HEK293 (cell line): ENCODE measurements around the gene DLG1.

Experiments
- CTCF ChIA-PET: fragments of 350-600 bp; formaldehyde crosslinking; extraction: SDS; loops from one replicate; lab custom pipeline; 2021; ENCODE audit warnings: antibody characterized with exemption; lab: Yijun Ruan, JAX
- POLR2A ChIA-PET: fragments of 300-600 bp; formaldehyde crosslinking; extraction: SDS; loops from one replicate; lab custom pipeline; 2020; ENCODE audit warnings: antibody characterized with exemption, inconsistent platforms; lab: Yijun Ruan, JAX
- H3K27ac ChIP-seq: fragments of 200-500 bp; sonication (Bioruptor generic); 2 replicates; pipeline ENCODE4 v1.5.1; 2014; ENCODE audit warnings: low read depth, low read length, control low read depth, inconsistent platforms; ENCODE audit errors: extremely low read depth
- H3K36me3 ChIP-seq, 2 experiments: fragments of 200-500 bp in 1 of 2; sonication (Bioruptor generic) in 1 of 2; 1 replicate in 1 of 2; 2 replicates in 1 of 2; pipeline ENCODE4 v1.5.1; 2014 to 2017; ENCODE audit warnings: inconsistent platforms in 2 of 2, low read length in 2 of 2; ENCODE audit not compliant: control insufficient read depth in 2 of 2, insufficient read depth in 1 of 2
- H3K4me1 ChIP-seq: fragments of 200-500 bp; sonication (Bioruptor generic); 2 replicates; pipeline ENCODE4 v1.5.1; 2014; ENCODE audit warnings: mild to moderate bottlenecking, low read length, inconsistent platforms; ENCODE audit not compliant: control insufficient read depth, insufficient read depth
- H3K4me3 ChIP-seq: 2 replicates; pipeline ENCODE4 v1.5.1; 2011; ENCODE audit warnings: low read depth, mild to moderate bottlenecking, control low read depth, low read length, moderate library complexity
- H3K9me3 ChIP-seq: fragments of 200-500 bp; sonication (Bioruptor generic); 2 replicates; pipeline ENCODE4 v1.5.1; 2014; ENCODE audit warnings: low read depth, low read length, inconsistent platforms; ENCODE audit not compliant: control insufficient read depth, insufficient read depth
- HOXD13 ChIP-seq: sonication (generic); formaldehyde crosslinking; IDR thresholded peaks from 2 replicates; pipeline ENCODE4 v1.8.0; 2022; ENCODE audit warnings: missing genetic modification reagents, borderline replicate concordance
- PRDM1 ChIP-seq: fragments of 450-650 bp; formaldehyde crosslinking; IDR thresholded peaks from 2 replicates; pipeline ENCODE4; 2016; ENCODE audit warnings: missing biosample characterization, missing genetic modification characterization
- SETDB1 ChIP-seq: IDR thresholded peaks from one replicate; pipeline ENCODE4 v1.6.1; 2017; ENCODE audit warnings: mild to moderate bottlenecking, low read length, moderate library complexity, mixed read lengths; ENCODE audit not compliant: insufficient read length
- WT1 ChIP-seq: fragments of 450-650 bp; formaldehyde crosslinking; IDR thresholded peaks from 2 replicates; pipeline ENCODE4 v1.5.1; 2016; ENCODE audit warnings: missing biosample characterization, missing genetic modification characterization
- ZBTB20 ChIP-seq: fragments of 450-650 bp; formaldehyde crosslinking; IDR thresholded peaks from 2 replicates; pipeline ENCODE4 v1.5.1; 2016; ENCODE audit warnings: missing biosample characterization, missing genetic modification characterization
- ZBTB7A ChIP-seq: fragments of 450-650 bp; formaldehyde crosslinking; IDR thresholded peaks from 2 replicates; pipeline ENCODE4 v1.5.1; 2016; ENCODE audit warnings: low read depth, missing biosample characterization, missing genetic modification characterization
- ZBTB8A ChIP-seq: fragments of 450-650 bp; formaldehyde crosslinking; IDR thresholded peaks from 2 replicates; pipeline ENCODE4 v1.5.1; 2016; ENCODE audit warnings: missing biosample characterization, missing genetic modification characterization
- ZFP69B ChIP-seq: fragments of 450-650 bp; formaldehyde crosslinking; IDR thresholded peaks from 2 replicates; pipeline ENCODE4 v1.5.1; 2016; ENCODE audit warnings: missing biosample characterization, missing genetic modification characterization
- ZNF23 ChIP-seq: fragments of 450-650 bp; formaldehyde crosslinking; IDR thresholded peaks from 2 replicates; pipeline ENCODE4 v1.5.1; 2016; ENCODE audit warnings: missing biosample characterization, missing genetic modification characterization, borderline replicate concordance
- ZNF311 ChIP-seq: fragments of 450-650 bp; formaldehyde crosslinking; IDR thresholded peaks from 2 replicates; pipeline ENCODE4 v1.5.1; 2017; ENCODE audit warnings: missing biosample characterization, missing genetic modification characterization, borderline replicate concordance
- ZNF48 ChIP-seq: fragments of 450-650 bp; formaldehyde crosslinking; IDR thresholded peaks from 2 replicates; pipeline ENCODE4 v1.5.1; 2016; ENCODE audit warnings: missing biosample characterization, missing genetic modification characterization
- ZNF530 ChIP-seq: fragments of 450-650 bp; formaldehyde crosslinking; IDR thresholded peaks from 2 replicates; pipeline ENCODE4 v1.5.1; 2016; ENCODE audit warnings: low read depth, missing biosample characterization, missing genetic modification characterization
- ZNF571 ChIP-seq: fragments of 450-650 bp; formaldehyde crosslinking; IDR thresholded peaks from 2 replicates; pipeline ENCODE4 v1.5.0; 2017; ENCODE audit warnings: missing biosample characterization, missing genetic modification characterization
- ZNF600 ChIP-seq: fragments of 450-650 bp; formaldehyde crosslinking; IDR thresholded peaks from 2 replicates; pipeline ENCODE4 v1.5.1; 2016; ENCODE audit warnings: missing biosample characterization, missing genetic modification characterization
- ZNF660 ChIP-seq: fragments of 450-650 bp; IDR thresholded peaks from 2 replicates; pipeline ENCODE4 v1.5.1; 2018; ENCODE audit warnings: missing biosample characterization, mild to moderate bottlenecking, missing genetic modification characterization
- TF ChIP-seq, protein P1 (sequence below): fragments of 450-650 bp; formaldehyde crosslinking; IDR thresholded peaks from 2 replicates; pipeline ENCODE4 v1.5.1; 2016; ENCODE audit warnings: missing biosample characterization, missing genetic modification characterization
- TF ChIP-seq, protein P2 (sequence below): fragments of 450-650 bp; formaldehyde crosslinking; IDR thresholded peaks from 2 replicates; pipeline ENCODE4 v1.5.1; 2017; ENCODE audit warnings: missing biosample characterization, missing genetic modification characterization
- TF ChIP-seq, protein P3 (sequence below): fragments of 450-650 bp; formaldehyde crosslinking; IDR thresholded peaks from 2 replicates; pipeline ENCODE4 v1.5.1; 2016; ENCODE audit warnings: missing biosample characterization, missing genetic modification characterization
- TF ChIP-seq, protein P4 (sequence below): fragments of 450-650 bp; formaldehyde crosslinking; IDR thresholded peaks from 2 replicates; pipeline ENCODE4; 2016; ENCODE audit warnings: missing biosample characterization, missing genetic modification characterization
- TF ChIP-seq, protein P5 (sequence below): fragments of 450-650 bp; formaldehyde crosslinking; IDR thresholded peaks from 2 replicates; pipeline ENCODE4 v1.5.1; 2017; ENCODE audit warnings: missing biosample characterization, missing genetic modification characterization

Gene DLG1

DNA sequence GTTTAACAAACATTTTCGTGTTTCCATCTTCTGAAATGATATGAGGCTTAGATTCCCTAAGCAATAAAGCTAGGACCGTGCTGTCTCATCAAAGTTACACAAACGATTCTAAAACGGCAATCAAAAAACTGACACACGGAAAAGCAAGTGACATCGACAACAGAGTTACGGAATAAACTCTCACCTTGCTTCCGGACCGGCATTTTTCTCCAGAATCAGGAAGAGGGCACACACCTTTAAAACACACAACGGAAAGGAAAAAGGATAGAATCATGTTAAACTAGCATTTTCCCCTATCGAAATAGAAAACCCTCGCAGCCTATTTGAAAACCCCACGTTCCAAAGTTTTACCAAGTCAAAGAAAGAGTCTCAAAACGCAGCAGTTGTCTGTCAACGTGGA is 1.4 kb downstream of the DLG1 start:
- Histone ChIP-seq H3K4me1 (no peaks in the 10 kb centered on the region), H3K36me3 (peaks cover 0 to 43% of the 10 kb centered on the region in 2 experiments), H3K4me3 (peak overlapping the region; percentile 95), H3K27ac (peak overlapping the region; percentile 91; the same call in 1 of the 2 replicates), H3K9me3 (no peaks in the 10 kb centered on the region)
- ChIA-PET POLR2A (interaction anchor here (1.3 to 1.5 kb wide), 2 partner anchors 11 to 13 kb away, joined by 3 to 6 read pairs; no protein-coding TSS in a partner anchor), CTCF (interaction anchor here (0.6 kb wide), 1 partner anchor 51 kb away, joined by 3 read pairs; no protein-coding TSS in a partner anchor)
- TF ChIP-seq ZBTB20 (tag by site-specific recombination) = 0 out of 2 replicates have a peak, but pooled peaks have one; percentile 15
- TF ChIP-seq PRDM1 (tag by site-specific recombination) = peak; percentile 81; the same call in 1 of the 2 replicates
- peak; percentile 66 for TF ChIP-seq ZNF600 (tag by site-specific recombination)
- no peak for TF ChIP-seq ZNF571 (tag by site-specific recombination)
- 0 out of 2 replicates have a peak, but pooled peaks have one; percentile 19 for TF ChIP-seq ZNF660 (tag by site-specific recombination)

DNA sequence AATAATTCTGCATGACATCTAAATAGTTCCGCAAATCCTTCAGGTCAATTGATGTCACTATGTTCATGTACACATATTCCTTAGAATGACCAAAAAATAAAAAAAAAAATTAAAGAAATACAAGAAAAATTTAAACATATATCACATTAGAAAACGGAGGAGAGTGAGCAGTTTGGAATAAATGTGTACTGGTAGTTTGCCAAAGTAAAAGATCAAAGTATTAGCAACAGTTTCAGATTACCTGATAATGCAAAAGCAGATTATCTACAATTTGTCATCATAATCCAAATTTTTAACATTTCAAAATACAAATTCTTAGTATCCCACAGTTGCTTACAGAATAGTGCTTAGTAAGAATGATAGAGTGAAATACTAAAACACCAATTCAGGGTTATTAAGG is 1.9 kb downstream of the DLG1 start:
- ChIA-PET POLR2A (interaction anchor here (1.5 kb wide), 1 partner anchor 10 kb away, joined by 3 read pairs; no protein-coding TSS in a partner anchor), CTCF (interaction anchor here (1.1 kb wide), 1 partner anchor 40 kb away, joined by 4 read pairs; no protein-coding TSS in a partner anchor)
- TF ChIP-seq ZNF23 (tag by site-specific recombination) (no peak), ZNF48 (tag by site-specific recombination) (no peak), HOXD13 (no peak), ZFP69B (tag by site-specific recombination) (no peak), WT1 (no peak), ZBTB7A (tag by site-specific recombination) (no peak)
- TF ChIP-seq, protein P1, sequence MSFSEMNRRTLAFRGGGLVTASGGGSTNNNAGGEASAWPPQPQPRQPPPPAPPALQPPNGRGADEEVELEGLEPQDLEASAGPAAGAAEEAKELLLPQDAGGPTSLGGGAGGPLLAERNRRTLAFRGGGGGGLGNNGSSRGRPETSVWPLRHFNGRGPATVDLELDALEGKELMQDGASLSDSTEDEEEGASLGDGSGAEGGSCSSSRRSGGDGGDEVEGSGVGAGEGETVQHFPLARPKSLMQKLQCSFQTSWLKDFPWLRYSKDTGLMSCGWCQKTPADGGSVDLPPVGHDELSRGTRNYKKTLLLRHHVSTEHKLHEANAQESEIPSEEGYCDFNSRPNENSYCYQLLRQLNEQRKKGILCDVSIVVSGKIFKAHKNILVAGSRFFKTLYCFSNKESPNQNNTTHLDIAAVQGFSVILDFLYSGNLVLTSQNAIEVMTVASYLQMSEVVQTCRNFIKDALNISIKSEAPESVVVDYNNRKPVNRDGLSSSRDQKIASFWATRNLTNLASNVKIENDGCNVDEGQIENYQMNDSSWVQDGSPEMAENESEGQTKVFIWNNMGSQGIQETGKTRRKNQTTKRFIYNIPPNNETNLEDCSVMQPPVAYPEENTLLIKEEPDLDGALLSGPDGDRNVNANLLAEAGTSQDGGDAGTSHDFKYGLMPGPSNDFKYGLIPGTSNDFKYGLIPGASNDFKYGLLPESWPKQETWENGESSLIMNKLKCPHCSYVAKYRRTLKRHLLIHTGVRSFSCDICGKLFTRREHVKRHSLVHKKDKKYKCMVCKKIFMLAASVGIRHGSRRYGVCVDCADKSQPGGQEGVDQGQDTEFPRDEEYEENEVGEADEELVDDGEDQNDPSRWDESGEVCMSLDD (tag by site-specific recombination) = no peak
- TF ChIP-seq, protein P2, sequence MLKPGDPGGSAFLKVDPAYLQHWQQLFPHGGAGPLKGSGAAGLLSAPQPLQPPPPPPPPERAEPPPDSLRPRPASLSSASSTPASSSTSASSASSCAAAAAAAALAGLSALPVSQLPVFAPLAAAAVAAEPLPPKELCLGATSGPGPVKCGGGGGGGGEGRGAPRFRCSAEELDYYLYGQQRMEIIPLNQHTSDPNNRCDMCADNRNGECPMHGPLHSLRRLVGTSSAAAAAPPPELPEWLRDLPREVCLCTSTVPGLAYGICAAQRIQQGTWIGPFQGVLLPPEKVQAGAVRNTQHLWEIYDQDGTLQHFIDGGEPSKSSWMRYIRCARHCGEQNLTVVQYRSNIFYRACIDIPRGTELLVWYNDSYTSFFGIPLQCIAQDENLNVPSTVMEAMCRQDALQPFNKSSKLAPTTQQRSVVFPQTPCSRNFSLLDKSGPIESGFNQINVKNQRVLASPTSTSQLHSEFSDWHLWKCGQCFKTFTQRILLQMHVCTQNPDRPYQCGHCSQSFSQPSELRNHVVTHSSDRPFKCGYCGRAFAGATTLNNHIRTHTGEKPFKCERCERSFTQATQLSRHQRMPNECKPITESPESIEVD (tag by site-specific recombination) = peak; percentile 32; the same call in 1 of the 2 replicates
- Histone ChIP-seq H3K4me1 (no peaks in the 10 kb centered on the region), H3K27ac (no peak overlapping the region), H3K4me3 (peak overlapping the region; percentile 95), H3K9me3 (no peaks in the 10 kb centered on the region), H3K36me3 (peaks cover 0 to 47% of the 10 kb centered on the region in 2 experiments)

DNA sequence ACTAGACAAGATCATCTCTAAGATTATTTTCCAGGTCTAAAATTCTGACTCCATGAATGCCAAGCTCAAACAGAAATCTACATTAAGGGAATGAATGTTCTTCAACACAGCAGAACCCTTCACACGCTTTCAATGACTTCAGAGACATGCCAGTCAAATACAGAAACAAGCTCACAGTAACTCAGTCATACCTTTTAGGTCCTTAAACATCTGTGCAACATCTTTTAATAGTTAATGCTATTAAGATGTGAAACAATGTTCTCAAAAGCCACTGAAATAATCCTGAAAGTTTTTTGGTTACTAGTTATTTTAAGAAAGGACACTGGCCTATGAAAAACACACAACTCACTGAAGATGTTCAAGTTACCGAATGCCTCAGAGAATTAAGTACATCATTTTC is 2.5 kb downstream of the DLG1 start:
- H3K4me3 ChIP-seq = no peak overlapping the region
- H3K27ac ChIP-seq = no peak overlapping the region
- CTCF ChIA-PET = interaction anchor here (0.7 to 1.1 kb wide), 2 partner anchors 39 to 786 kb away, joined by 3 to 4 read pairs; no protein-coding TSS in a partner anchor
- no peaks in the 10 kb centered on the region for H3K9me3 ChIP-seq
- POLR2A ChIA-PET = no interaction called here
- peaks cover 0 to 54% of the 10 kb centered on the region in 2 experiments for H3K36me3 ChIP-seq
- H3K4me1 ChIP-seq = no peaks in the 10 kb centered on the region
- no peak for TF ChIP-seq ZNF311 (tag by site-specific recombination)
- TF ChIP-seq ZBTB8A (tag by site-specific recombination) = no peak
- TF ChIP-seq, protein P3, sequence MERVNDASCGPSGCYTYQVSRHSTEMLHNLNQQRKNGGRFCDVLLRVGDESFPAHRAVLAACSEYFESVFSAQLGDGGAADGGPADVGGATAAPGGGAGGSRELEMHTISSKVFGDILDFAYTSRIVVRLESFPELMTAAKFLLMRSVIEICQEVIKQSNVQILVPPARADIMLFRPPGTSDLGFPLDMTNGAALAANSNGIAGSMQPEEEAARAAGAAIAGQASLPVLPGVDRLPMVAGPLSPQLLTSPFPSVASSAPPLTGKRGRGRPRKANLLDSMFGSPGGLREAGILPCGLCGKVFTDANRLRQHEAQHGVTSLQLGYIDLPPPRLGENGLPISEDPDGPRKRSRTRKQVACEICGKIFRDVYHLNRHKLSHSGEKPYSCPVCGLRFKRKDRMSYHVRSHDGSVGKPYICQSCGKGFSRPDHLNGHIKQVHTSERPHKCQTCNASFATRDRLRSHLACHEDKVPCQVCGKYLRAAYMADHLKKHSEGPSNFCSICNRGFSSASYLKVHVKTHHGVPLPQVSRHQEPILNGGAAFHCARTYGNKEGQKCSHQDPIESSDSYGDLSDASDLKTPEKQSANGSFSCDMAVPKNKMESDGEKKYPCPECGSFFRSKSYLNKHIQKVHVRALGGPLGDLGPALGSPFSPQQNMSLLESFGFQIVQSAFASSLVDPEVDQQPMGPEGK (tag by site-specific recombination) = no peak
- TF ChIP-seq, protein P4, sequence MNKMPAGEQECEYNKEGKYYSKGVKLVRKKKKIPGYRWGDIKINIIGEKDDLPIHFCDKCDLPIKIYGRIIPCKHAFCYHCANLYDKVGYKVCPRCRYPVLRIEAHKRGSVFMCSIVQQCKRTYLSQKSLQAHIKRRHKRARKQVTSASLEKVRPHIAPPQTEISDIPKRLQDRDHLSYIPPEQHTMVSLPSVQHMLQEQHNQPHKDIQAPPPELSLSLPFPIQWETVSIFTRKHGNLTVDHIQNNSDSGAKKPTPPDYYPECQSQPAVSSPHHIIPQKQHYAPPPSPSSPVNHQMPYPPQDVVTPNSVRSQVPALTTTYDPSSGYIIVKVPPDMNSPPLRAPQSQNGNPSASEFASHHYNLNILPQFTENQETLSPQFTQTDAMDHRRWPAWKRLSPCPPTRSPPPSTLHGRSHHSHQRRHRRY = no peak
- TF ChIP-seq SETDB1 = no peak
- TF ChIP-seq, protein P5, sequence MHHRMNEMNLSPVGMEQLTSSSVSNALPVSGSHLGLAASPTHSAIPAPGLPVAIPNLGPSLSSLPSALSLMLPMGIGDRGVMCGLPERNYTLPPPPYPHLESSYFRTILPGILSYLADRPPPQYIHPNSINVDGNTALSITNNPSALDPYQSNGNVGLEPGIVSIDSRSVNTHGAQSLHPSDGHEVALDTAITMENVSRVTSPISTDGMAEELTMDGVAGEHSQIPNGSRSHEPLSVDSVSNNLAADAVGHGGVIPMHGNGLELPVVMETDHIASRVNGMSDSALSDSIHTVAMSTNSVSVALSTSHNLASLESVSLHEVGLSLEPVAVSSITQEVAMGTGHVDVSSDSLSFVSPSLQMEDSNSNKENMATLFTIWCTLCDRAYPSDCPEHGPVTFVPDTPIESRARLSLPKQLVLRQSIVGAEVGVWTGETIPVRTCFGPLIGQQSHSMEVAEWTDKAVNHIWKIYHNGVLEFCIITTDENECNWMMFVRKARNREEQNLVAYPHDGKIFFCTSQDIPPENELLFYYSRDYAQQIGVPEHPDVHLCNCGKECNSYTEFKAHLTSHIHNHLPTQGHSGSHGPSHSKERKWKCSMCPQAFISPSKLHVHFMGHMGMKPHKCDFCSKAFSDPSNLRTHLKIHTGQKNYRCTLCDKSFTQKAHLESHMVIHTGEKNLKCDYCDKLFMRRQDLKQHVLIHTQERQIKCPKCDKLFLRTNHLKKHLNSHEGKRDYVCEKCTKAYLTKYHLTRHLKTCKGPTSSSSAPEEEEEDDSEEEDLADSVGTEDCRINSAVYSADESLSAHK (tag by site-specific recombination) = no peak
- no peak for TF ChIP-seq ZNF660 (tag by site-specific recombination)
- no peak for TF ChIP-seq ZNF530 (tag by site-specific recombination)
